HG02938 (cell line): ENCODE data around the gene FRMD4A.

ENCODE experiments used
- ATAC-seq: cut with Tn5 transposase; IDR thresholded peaks from one replicate; pipeline ENCODE4 v1.9.1; 2021; ENCODE audit warnings: mild to moderate bottlenecking, moderate library complexity; ENCODE audit not compliant: unreplicated experiment

The FRMD4A gene

DNA sequence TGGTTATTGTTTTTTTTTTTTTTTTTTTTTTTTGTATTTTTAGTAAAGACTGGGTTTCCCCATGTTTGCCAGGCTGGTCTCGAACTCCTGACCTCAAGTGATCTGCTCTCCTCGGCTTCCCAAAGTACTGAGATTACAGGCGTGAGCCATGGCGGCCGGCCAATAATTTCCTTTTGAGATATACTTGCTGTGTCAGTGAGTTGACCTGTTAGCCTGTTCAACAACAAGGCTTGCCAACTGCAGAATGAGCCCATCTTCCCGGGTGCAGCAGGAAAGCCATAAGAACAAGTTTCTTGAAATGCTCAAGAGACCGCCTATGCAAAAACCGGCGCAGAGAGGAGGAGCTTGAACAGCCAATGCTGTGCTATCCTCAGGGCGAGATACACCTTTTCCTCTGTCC, 631.5 kb downstream of the FRMD4A start:
- no peak for ATAC-seq

DNA sequence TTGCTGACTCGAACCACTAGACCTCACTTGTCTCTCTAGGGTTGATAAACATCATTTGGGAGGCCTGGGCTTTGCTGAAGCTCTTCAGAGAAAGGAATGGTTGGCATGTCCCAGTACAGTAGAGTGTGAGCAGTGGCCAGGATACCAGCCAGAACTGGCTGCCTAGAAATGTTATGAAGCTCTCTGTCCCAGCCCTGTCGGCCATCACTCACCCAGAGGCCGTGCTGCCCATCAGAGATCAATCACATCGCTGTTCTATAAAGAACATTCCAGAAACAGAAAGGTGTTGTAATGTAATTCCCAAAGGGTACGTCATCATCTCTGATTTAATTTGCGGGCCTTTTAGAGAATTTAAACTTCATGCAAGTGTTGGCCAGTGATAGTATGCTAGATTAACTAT, 632.5 kb downstream of the FRMD4A start:
- ATAC-seq = no peak

DNA sequence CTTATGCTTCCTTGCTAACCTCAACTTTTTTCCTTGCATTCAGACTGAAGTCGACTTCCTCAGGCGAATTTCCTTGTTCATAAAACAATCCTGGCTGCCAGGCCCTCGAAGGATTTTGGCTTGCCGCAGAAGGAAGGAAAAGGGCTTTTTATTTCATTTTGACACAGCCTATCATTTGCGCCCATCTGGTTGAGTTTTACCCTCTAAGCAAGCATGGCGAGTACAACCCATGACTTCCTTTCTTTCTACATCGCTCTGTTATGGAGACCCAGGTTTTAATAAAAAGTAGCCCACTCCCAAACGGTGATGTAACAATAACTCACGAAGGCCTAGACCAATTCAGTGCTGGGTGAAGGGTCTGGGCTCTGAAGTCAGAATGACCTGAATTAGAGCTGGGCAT, 634.7 kb downstream of the FRMD4A start:
- ATAC-seq = no peak

DNA sequence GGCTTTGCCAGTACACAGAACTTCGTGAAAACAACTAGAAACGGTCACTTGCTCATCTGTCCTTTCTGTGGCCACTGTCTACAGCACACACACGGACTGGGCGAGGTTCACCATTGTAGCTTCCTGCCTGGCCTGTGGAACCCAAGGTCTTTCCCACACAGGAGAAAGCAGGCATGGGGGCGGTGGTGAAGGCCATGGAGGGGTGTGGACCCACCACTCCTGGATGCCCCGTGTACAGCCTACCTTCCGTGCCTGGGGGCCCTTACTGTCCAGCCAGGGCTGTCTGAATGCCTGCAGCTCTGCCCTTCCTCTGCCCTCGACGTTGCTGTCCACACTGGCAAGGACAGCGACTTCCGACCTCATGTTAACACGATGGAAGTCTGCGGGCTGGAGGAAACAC, 635.1 kb downstream of the FRMD4A start:
- no peak for ATAC-seq

DNA sequence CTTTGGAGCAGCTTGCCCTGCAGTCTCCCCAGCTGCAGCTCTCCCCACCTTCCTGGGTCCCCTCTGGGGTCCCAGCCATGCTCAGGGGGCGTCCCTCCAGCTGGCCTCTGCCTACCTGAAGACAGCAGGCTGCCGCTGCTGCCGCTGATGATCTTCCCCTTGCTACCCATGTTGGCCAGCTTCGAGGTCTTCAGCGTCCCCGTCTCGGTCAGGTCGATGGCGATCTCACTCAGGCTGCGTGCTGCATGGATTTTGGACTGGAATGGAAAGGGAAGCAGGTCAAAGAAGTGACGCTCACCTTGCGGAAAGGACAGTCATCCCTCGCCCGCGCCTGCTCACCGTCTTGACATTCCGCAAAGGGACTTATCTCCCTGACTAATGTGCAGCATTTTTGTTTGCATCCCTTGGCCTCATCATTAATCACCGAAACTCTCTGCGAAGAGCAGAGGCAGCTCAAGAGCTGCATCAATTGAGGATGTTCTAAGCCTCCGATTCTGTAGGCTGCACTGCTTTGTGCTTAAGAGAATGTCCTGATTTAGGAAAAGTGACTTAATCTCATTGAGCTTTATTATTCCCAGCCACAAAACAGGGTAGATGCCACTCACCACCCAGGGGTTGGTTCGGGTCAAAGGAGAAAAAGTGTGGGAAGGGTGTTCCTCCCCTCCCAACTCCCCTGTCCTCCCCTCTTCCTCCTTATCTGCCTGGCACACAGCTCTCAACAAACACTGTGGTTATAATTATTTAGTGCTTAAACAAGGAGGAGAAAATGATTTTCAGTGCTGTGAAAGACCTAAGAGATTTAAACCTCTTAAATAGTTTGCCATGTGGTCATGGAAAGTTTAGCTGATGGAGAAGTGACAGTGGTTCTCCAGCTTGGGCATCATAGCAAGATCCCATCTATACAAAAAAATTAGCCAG, 636.7 kb downstream of the FRMD4A start:
- no peak for ATAC-seq

DNA sequence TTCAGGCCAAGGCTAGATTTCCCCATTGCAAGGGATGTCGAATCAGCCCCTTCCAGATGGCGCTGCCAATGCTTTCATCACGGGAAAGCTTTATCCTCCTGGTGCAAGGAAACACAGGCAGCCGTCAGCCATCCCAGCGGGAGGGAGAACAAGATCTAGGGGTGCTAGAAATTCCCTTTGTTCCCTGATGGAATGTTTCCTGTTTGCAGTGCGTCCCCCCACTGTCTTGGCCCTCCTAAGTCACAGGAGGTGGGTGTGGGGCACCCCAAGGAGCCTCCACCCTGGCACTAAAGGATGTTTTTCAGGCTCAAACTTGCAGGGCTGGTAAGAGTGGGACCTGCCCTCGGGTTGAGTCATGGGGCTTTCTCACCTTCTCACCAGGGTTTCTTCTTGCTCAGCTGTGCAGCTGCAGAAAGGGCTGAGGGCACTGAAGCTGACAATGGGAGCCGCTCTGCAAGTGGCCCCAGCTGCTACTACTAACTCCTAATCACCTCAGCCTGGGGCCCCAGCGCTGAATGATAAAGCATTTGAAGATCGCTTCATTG, 640.4 kb downstream of the FRMD4A start:
- no peak for ATAC-seq

DNA sequence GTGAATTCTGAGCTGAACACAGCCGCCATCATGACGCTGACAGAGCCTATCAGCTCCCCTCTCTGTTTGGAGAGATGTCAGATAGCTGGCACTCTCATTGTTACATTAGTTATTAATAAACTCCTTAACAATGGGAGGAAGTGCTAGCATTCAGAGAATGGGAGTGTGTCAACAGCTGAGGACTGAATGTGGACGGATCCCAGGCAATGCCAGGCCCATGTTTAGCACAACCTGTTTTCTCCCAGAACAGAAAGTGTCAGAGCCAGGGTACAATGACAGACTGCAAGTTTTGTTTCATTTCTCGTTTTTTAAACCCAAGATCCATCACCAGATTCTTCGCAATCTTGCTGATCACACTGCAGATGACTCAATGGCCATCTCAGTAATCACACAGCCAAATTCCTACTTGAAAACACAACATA, 644.4 kb downstream of the FRMD4A start:
- ATAC-seq = no peak

DNA sequence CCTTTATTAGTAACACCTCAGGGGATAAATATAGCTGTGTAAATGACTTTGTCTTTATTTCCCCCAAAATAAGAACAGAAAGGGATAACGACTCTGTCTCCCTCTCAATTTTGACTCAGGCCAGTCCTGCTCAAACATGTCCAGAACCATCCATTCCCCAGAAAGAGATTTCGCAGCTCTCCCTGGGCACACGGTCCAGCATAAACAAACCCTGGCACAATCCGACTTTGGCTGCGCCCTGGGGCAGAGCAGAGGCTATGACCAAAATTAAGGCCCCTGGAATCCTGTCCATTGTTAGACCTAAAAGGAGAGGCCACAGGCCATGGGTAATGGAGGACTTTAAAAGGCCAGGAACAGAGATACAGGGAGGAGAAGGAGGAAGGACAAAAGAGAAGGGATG, 644.8 kb downstream of the FRMD4A start:
- ATAC-seq = no peak

DNA sequence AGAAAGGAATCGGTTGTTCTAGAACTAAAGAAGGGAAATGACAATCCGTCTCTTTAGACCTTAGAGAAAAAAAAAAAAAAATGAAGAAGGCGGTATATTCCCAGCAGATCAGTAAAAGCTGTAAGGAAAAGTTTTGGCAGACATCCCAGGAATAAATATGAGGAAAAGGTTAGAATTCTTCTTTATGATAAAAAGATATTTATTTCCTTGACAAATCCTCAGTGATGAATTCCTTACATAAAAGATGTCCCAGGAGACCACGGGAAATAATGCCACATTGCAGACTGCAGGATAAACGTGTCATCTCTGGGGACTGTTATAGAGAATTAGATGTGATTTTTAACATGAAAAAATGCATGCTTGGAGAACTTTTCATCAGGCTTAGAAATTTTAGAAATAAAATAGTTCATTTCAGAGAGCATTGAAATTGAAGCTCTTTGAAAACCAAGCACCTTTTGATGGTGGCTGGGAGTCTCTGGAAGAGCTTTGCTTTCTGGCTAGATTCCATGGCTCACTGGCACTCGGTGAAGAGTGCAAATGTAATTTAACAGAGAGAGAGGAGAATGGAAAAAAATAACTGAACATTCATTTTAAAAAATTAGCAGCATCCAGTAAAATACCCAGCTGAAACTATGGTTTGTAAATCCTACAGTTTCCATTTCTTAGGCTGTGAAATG, 645.8 kb downstream of the FRMD4A start:
- no peak for ATAC-seq

DNA sequence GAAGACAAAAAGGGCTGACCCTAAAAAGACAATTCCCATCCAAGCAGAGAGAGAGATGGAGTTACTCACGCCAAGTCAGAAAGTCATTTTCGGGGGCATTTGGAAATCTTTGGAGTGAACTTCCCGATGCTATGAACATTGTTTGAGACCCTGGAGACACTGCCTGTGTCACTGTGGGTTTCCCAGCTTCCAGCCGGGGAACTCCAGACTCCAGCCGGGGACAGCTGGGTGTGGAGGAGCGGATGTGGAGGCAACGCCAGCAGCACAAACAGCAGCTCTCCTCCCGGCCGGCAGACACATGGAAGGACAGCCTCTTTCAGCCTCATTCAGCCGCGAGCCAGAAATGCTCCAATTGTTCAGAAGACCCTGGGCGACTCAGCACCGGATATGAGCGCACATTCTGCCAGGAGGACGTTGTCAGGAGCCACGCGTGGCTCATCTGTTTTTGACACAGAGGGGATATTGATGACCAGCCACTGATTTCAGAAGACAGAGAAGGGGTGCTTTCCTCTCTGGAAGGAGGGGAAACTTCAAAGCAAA, 646.4 kb downstream of the FRMD4A start:
- ATAC-seq = no peak

DNA sequence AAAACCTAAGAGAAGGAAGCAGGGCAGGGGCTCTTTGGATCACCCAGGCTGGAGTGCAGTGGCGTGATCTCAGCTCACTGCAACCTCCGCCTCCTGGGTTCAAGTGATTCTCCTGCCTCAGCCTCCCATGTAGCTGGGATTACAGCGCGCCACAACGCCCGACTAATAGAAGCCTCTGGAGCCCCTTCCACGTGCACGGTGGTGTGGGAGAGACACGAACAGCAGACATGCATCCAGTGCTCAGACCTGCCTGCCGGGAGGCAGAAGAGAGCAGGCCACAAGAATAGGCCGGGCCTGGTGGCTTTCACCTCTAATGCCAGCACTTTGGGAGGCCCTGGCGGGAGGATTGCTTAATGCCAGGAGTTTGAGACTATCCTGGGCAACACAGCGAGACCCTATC, 647.7 kb downstream of the FRMD4A start:
- ATAC-seq = no peak

DNA sequence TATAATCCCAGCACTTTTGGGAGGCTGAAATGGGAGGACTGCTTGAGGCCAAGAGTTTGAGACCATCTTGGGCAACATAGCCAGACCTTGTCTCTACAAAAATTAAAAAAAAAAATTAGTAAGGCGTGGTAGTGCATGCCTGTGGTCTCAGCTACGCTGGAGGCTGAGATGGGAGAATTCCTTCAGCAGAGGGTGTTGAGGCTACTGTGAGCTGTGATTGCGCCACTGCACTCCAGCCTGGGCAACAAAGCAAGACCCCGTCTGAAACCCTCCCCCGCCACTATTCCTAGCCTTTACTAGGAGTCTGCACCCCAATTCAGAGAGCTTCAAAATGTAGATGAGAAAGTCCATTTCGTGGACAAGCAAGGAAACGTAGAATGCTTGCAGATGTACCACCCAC, 648.8 kb downstream of the FRMD4A start:
- ATAC-seq = no peak

DNA sequence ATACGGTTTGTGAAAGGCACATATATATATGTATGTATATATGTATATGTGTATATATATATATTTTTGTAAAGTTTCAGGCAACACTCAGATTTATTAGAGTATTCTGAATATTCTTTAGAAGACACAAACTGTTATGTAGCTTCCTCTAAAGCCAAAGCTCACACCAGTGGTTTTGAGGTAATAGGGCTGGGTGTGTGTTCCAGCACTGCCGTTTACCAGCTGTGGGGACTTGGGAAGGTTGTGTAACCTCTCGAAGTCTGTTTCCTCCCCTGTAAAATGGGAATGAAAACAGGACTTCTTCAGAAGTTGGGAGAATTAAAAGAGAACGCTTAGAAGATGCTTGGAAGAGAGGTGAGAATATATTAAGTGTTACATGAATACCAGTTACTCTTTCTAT, 649.2 kb downstream of the FRMD4A start:
- ATAC-seq = no peak

DNA sequence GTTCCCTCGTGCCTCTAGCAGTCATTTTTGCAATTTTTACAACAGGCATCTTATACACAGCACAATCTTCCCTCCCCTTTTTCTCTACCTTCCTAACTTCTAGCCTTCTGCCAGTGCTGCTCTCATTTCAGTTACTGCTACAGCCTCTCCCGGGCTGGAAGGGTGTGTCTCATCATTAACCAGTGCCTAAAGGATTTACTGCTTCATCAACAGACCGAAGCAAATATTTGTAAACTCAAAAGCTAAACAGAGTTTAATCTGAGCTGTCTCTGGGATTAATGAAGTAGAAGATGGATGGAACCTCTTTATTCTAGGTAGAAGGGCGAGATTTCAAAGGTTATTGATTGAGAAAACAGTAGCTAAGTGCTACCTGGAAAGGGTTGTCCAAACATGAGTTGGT, 649.6 kb downstream of the FRMD4A start:
- no peak for ATAC-seq

DNA sequence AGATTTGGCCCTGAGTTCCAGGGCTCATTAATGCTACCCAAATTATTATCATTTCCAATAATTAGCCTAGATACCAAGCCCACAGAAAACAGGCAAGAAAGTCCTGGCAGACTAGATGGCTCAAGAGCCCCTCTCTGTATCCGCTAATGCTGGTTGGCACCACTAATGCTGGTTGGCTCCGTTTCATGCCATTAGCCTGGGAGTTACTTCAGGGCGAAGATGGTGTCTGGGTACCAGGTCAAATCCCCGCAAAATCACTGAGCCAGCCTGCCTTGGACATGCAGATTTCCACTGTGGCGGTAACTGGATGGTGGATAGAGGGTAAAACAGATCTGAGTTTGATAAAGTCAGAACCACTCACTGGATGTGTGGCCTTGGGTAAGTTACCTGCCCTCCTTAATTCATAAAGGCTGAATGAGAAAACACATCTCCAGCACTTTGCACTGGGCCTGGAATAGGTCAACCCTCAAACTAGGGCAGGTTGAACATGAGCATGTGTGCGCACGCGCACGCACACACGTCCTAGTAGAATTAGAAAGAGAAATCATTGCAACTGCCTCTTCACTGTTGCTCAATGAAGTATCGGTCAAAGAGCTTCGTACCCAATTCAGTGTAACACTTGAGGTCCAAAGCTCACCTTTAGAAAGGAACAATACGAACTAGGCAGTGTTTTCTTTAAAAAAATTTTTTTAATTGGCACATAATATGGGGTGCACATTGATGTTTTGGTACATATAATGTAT, 652.5 kb downstream of the FRMD4A start:
- ATAC-seq = no peak

DNA sequence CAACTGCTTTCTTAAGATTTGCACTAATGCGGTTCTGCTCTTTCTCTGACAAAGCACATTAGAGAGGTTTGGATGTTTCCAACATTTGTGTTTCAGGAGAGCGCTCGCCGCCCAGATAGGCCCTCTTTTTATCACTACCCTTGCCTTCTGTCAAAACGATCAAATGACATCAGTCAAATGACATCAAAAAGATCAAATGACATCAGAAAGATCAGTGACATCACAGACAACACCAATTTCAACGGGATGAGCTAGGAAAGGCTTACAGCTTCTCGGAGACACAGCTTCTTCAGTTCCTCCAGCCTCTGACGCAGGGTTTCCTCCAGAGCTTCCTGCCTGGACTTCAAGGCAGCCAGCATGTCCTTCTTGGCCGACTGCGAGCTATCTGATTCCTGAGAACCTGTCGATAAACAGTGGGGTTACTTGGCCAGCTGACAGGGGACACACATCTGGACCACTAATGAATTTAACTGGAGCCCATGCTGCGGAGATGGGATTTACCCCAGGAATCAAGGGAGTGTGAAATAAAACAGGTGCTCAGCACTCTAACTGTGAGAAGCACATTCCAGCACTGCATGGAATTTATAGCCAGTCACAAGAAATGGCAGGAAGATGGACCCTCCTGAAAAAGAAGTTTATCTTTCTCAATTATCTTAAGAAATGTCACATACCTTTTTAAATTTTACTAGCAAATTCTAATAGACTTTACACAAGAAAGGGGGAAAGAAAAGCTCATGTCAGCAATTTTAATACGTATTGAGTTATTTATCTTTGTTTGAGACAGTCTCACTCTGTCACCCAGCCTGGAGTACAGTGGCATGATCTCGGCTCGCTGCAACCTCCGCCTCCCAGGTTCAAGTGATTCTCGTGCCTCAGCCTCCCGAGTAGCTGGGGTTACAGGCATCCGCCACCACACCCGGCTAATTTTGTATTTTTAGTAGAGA, 655.8 kb downstream of the FRMD4A start:
- ATAC-seq = no peak

DNA sequence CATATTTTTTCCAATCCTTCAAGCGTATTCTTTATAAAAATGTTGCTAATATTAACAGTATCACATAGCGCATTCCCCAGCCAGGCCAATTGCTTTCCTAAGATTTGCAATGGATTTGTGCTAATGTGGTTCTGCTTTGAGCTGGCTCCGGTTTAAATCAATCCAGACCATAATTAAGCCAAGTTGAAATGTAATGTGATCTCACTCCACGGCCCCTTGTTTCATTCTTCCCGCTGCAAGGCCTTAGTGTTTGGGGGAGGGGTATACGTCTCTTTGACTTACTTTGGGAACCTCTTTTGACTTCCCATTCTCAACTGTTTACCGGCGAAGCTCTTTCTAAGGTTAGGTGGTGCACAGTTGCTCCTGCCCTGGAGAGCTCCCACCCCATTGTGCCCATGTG, 657.6 kb downstream of the FRMD4A start:
- no peak for ATAC-seq

DNA sequence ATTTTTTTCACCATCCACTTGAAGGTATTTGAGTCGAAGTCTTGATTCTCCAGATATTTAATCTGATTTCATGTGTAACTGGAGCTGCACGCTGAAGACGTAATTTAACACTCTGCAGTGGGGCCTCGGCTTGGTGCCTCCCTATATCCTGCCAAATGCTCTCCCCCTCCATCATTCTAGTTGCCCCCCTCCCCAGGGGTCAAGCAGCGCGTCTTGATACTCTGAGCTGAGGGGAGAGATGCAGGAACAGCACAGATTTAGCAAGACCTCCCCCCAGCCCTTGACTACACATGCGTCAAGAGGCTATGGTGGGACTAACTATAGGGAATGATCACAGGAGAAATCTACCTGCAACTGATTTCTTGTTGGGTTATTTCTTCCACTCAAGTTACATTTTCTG, 658.2 kb downstream of the FRMD4A start:
- no peak for ATAC-seq

DNA sequence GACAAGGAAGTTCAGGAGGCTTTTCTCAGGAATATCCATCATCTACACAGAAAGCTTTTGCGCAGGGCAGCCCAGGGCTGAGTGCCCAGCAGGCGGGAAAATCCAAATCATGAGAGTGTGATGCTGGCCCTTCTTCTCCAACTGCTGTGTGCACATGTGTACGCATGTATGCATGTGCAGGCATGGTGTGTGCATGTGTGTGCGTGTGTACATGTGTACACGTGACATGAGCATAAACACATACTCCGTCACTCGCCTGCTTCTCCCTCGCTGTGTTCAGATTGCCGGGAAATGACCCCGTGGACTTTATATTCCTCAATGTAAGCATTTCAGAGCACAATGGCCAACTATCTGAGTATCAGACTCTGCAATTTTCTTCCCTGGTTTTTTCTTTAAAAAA, 658.8 kb downstream of the FRMD4A start:
- no peak for ATAC-seq

DNA sequence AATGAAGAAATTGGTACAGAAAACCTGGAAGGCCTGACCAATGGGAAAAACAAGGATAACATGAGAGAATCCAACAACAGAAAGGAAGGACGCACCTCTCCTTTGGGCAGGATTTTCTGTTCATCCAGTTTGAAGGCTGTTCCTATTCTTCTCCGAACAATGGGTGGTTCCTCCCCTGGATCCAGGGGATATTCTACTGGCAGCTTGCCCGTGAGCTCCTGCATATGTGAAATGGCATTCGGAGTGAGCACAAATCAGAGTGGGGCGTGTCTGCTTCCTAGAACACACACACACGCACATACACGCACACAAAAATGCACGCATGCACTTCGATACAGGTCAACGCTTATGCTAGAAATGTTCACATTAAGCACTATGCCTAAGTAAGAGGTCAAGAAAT, 660.4 kb downstream of the FRMD4A start:
- no peak for ATAC-seq
